ENCODE measurements around the gene NOTCH2. TPM values are rescaled to one million over a fixed set of nuclear protein-coding genes. Genes with fewer than 3 reads are reported as not detected.

Gene NOTCH2
- total and polyA plus RNA-seq, 3 experiments from 2014 or later: 24.7 to 53.9 (median 47.1) TPM

Other genes with a start within 250 kb of the NOTCH2 start
- gene ADAM30, start 173.1 kb downstream of the NOTCH2 start, total RNA-seq: not detected
- not detected for gene ADAM30, start 173.1 kb downstream of the NOTCH2 start, polyA plus RNA-seq
- gene SEC22B, start 106.9 kb upstream of the NOTCH2 start, total RNA-seq: 10 to 100 TPM; 22.2 to 22.8 TPM
- gene SEC22B, start 106.9 kb upstream of the NOTCH2 start, polyA plus RNA-seq: 18.7 TPM

Data from CD8-positive, alpha-beta memory T cell (primary cell).